OCI-LY3 (cell line): ENCODE measurements around the gene GRAMD2A.

Experiments used
- CTCF ChIP-seq: fragments of 200-600, 300-600 bp; sonication (generic); IDR thresholded peaks from 2 replicates; pipeline ENCODE4 v1.5.1; 2014; ENCODE audit warnings: antibody characterized with exemption, low read length, low read depth
- EZH2phosphoT487 ChIP-seq: fragments of 200-600 bp; shearing (Covaris generic); IDR thresholded peaks from 2 replicates; pipeline ENCODE4 v1.6.1; 2018; ENCODE audit warnings: antibody characterized with exemption, mixed run types, low read depth

- TF ChIP-seq CTCF (no peak), EZH2phosphoT487 (no peak)
These were observed 67.3 kb downstream of the GRAMD2A start for GRCh38 chr15:72130272-72130671.
